Ovary (tissue), 9 donors: Measurements from ENCODE around the gene KANK2. TPM values are rescaled to one million over a fixed set of nuclear protein-coding genes. Genes with fewer than 3 reads are reported as not detected.
"Not testable (repeated sequence)": the region's sequence is repeated elsewhere in the genome, so short reads cannot be mapped to it uniquely, and the experiment has no call there.

Experiments
- DNase-seq, 5 donors: peaks; one replicate each; pipeline ENCODE4 v3.0.0-alpha.2; 2019 to 2020
- H3K27ac ChIP-seq, 2 donors: fragments of 200-600 bp; one replicate each; pipeline versions ENCODE4 v1.5.1 to v1.8.0; 2019 to 2022
- H3K27me3 ChIP-seq: fragments of 200-600 bp; one replicate; pipeline ENCODE4 v1.8.0; 2022
- H3K36me3 ChIP-seq: fragments of 200-600 bp; sonication (generic); one replicate; pipeline ENCODE4 v1.5.1; 2019
- H3K4me1 ChIP-seq: one replicate; pipeline ENCODE4 v1.8.1; 2013; ENCODE audit warnings: mild to moderate bottlenecking, moderate library complexity; ENCODE audit not compliant: insufficient read depth
- H3K4me3 ChIP-seq: fragments of 200-600 bp; sonication (generic); one replicate; pipeline ENCODE4 v1.5.1; 2017
- H3K9me3 ChIP-seq, 2 donors: fragments of 200-600 bp in 1 of 2; sonication (generic) in 1 of 2; one replicate each; pipeline versions ENCODE4 v1.5.1 to v1.8.1; 2013 to 2019; ENCODE audit warnings: mild to moderate bottlenecking in 1 of 2, moderate library complexity in 1 of 2
- EP300 ChIP-seq: sonication (generic); formaldehyde crosslinking; IDR thresholded peaks from one replicate; pipeline ENCODE4 v1.6.1; 2017; ENCODE audit warnings: antibody characterized with exemption
- POLR2A ChIP-seq: fragments of 450-650 bp; IDR thresholded peaks from one replicate; pipeline ENCODE4 v1.6.1; 2017; ENCODE audit warnings: antibody characterized with exemption, mild to moderate bottlenecking, moderate library complexity
- WGBS, 3 donors: extraction: QIAGEN DNeasy Blood & Tissue Kit in 1 of 3; methylation state at CpG; one replicate each; pipeline versions ENCODE4 v1.1.5 to v1.1.7; 2013 to 2017; 5-methylcytosine and 5-hydroxymethylcytosine counted together
- intact Hi-C, 4 donors: fragments of 100-400 bp; cut with DNase I; formaldehyde crosslinking; loops; one replicate each; pipeline versions ENCODE4 v1.11.0 to v1.15.1; 2022 to 2023
- polyA plus RNA-seq, 2 donors: library from polyadenylated mRNA; stranded (reverse); fragments of 200-250 nt in 1 of 2; fragments of 350-450 nt in 1 of 2; fragmentation: Illumina TruSeq in 1 of 2; extraction: RNeasy Lipid Tissue Mini Kit (QIAGEN cat#74804) in 1 of 2; gene quantifications; one replicate each; pipeline ENCODE4 v1.2.3, GENCODE V29; 2013 to 2014
- total RNA-seq, 7 donors: library from RNA; depleted of rRNA in 2 of 7; stranded (reverse); fragments of >200 nt in 2 of 7; fragmentation: NEBNext Ultra II Directional in 3 of 7; extraction: Animal tissue kit (Norgen Biotek cat#: 25700) in 3 of 7; gene quantifications; one replicate each; pipeline versions ENCODE4 v1.1.0 to v1.2.4, GENCODE V29; 2016 to 2023
- TF ChIP-seq, protein P1 (sequence below), 3 donors: fragments of 450-650 bp in 2 of 3; fragments of 200-600 bp in 1 of 3; IDR thresholded peaks; one replicate each; pipeline versions ENCODE4 v1.5.1 to v1.8.0; 2016 to 2022; ENCODE audit warnings: antibody characterized with exemption in 3 of 3, mild to moderate bottlenecking in 1 of 3
- donor health status: DM: no; HTN: no; CAD: no; lungs with moderate emphysema.
- donor health status: DM: no; HTN: no; CAD: no.
- donor health status: Bipolar disorder and iron deficiency.
- donor health status: DM: yes; HTN: yes; CAD: no.
- donor health status: DM: no; HTN: no; CAD: no.
- donor health status: DM: yes; HTN: yes; CAD: no.

Gene KANK2
- total and polyA plus RNA-seq, 9 donors: 238 to 642 (median 433) TPM

DNA sequence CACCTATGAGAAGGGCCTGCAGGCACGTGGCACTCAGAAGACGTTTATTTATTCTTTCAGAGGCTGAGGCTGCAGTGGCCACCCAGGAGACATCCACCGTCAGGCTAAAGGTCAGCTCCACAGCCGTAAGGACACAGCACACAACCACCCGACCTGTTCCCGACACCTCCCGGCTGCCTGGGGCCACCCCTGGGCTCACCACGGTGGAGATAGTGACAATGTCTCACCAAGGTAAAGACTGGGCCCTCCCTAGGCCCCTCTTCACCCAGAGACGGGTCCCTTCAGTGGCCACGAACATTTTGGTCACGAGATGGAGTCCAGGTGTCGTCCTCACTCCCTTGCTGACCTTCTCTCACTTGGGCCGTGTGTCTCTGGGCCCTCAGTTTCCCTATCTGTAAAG is 74.2 kb downstream of the KANK2 start:
- no peak overlapping the region for H3K4me3 ChIP-seq
- H3K36me3 ChIP-seq: no peaks in the 10 kb centered on the region
- peaks cover 3% of the 10 kb centered on the region for H3K4me1 ChIP-seq
- WGBS, 3 donors: 76 to 83% (median 79%) methylated on average over 13 of the region's 13 CpGs
- H3K27ac ChIP-seq: no peak overlapping the region
- no peaks in the 10 kb centered on the region for H3K9me3 ChIP-seq
- H3K27me3 ChIP-seq: no peaks in the 10 kb centered on the region
- TF ChIP-seq POLR2A: no peak
- TF ChIP-seq, protein P1, sequence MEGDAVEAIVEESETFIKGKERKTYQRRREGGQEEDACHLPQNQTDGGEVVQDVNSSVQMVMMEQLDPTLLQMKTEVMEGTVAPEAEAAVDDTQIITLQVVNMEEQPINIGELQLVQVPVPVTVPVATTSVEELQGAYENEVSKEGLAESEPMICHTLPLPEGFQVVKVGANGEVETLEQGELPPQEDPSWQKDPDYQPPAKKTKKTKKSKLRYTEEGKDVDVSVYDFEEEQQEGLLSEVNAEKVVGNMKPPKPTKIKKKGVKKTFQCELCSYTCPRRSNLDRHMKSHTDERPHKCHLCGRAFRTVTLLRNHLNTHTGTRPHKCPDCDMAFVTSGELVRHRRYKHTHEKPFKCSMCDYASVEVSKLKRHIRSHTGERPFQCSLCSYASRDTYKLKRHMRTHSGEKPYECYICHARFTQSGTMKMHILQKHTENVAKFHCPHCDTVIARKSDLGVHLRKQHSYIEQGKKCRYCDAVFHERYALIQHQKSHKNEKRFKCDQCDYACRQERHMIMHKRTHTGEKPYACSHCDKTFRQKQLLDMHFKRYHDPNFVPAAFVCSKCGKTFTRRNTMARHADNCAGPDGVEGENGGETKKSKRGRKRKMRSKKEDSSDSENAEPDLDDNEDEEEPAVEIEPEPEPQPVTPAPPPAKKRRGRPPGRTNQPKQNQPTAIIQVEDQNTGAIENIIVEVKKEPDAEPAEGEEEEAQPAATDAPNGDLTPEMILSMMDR (IDR thresholded peaks at IDR 0.05): no peak
- no peak for TF ChIP-seq EP300
- peak in 1 of 5 donors; percentile 26 for DNase-seq
- intact Hi-C loops: loop anchor here in 1 of 4 donors (10.0 kb wide), 1 partner anchor 188 kb away; no protein-coding TSS in a partner anchor

GRCh38 chr19:11121963-11122362 is 75.4 kb downstream of the KANK2 start:
- not testable (repeated sequence) for H3K4me1 ChIP-seq, H3K4me3 ChIP-seq, H3K36me3 ChIP-seq, H3K27ac ChIP-seq, DNase-seq, H3K27me3 ChIP-seq, H3K9me3 ChIP-seq
- intact Hi-C loops: loop anchor here in 1 of 4 donors (10.0 kb wide), 1 partner anchor 187 kb away; no protein-coding TSS in a partner anchor
- WGBS, 3 donors: 91 to 97% (median 94%) methylated on average over 17 of the region's 17 CpGs

GRCh38 chr19:11116507-11116906 is 80.8 kb downstream of the KANK2 start:
- no peak for TF ChIP-seq POLR2A
- TF ChIP-seq, protein P1 (IDR thresholded peaks at IDR 0.05): no peak
- no peak for TF ChIP-seq EP300
- no peaks in the 10 kb centered on the region for H3K27me3 ChIP-seq
- H3K4me3 ChIP-seq: no peak overlapping the region
- H3K36me3 ChIP-seq: no peaks in the 10 kb centered on the region
- 93 to 96% (median 94%) methylated on average over 9 of the region's 9 CpGs for WGBS, 3 donors
- intact Hi-C loops: loop anchor here in 1 of 4 donors (10.0 kb wide), 1 partner anchor 172 kb away; no protein-coding TSS in a partner anchor
- DNase-seq: peak in 1 of 5 donors; percentile 24
- H3K9me3 ChIP-seq: no peaks in the 10 kb centered on the region
- no peak overlapping the region for H3K27ac ChIP-seq
- H3K4me1 ChIP-seq: no peaks in the 10 kb centered on the region

DNA sequence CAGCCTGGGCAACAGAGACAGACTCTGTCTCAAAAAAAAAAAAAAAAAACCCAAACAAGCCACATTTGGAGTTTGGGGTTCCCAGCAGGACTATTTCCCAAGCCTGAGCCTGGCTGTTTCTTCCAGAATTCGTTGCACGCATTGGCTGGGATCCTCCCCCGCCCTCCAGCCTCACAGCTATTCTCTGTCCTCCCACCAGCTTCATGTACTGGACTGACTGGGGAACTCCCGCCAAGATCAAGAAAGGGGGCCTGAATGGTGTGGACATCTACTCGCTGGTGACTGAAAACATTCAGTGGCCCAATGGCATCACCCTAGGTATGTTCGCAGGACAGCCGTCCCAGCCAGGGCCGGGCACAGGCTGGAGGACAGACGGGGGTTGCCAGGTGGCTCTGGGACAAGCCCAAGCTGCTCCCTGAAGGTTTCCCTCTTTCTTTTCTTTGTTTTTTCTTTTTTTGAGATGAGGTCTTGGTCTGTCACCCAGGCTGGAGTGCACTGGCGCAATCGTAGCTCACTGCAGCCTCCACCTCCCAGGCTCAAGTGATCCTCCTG is 81.4 kb downstream of the KANK2 start:
- H3K27me3 ChIP-seq: no peaks in the 10 kb centered on the region
- no peak overlapping the region for H3K27ac ChIP-seq
- intact Hi-C loops: loop anchor here in 1 of 4 donors (10.0 kb wide), 1 partner anchor 171 kb away; no protein-coding TSS in a partner anchor
- TF ChIP-seq POLR2A: no peak
- TF ChIP-seq EP300: no peak
- TF ChIP-seq, protein P1 (IDR thresholded peaks at IDR 0.05): no peak
- no peak for DNase-seq
- no peaks in the 10 kb centered on the region for H3K9me3 ChIP-seq
- H3K36me3 ChIP-seq: no peaks in the 10 kb centered on the region
- no peak overlapping the region for H3K4me3 ChIP-seq
- 38 to 64% (median 62%) methylated on average over 11 of the region's 11 CpGs for WGBS, 3 donors
- H3K4me1 ChIP-seq: no peaks in the 10 kb centered on the region

DNA sequence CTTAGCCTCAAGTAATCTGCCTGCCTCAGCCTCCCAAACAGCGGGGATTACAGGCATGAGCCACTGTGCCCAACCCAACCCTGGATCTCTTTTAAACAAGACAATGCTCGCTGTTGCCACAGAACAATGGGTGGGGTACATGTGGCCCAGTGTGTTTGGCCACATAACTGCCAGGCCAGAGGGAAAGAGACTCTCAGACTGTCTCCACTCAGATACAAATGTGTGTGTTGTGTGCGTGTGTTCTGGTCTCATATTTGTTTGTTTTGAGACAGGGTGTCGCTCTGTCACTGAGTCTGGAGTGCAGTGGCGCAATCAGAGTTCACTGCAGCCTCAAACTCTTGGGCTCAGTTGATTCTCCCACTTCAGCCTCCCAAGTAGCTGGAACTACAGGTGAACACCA is 82.3 kb downstream of the KANK2 start:
- Histone ChIP-seq H3K27ac (no peak overlapping the region), H3K36me3 (no peaks in the 10 kb centered on the region), H3K4me1 (no peaks in the 10 kb centered on the region), H3K4me3 (no peak overlapping the region), H3K9me3 (no peaks in the 10 kb centered on the region), H3K27me3 (no peaks in the 10 kb centered on the region)
- no peak for DNase-seq
- TF ChIP-seq EP300: no peak
- TF ChIP-seq POLR2A: no peak
- TF ChIP-seq, protein P1 (IDR thresholded peaks at IDR 0.05): no peak
- intact Hi-C loops: loop anchor here in 1 of 4 donors (10.0 kb wide), 1 partner anchor 170 kb away; no protein-coding TSS in a partner anchor
- 91 to 96% (median 91%) methylated on average over 5 of the region's 5 CpGs for WGBS, 3 donors
